Esophagus squamous epithelium (tissue), 5 donors: ENCODE results near the gene STYXL1. TPM values are rescaled to one million over a fixed set of nuclear protein-coding genes. Genes with fewer than 3 reads are reported as not detected.
"Not testable (repeated sequence)": the region's sequence is repeated elsewhere in the genome, so short reads cannot be mapped to it uniquely, and the experiment has no call there.

Source experiments
- DNase-seq: peaks from one replicate; lab custom pipeline; 2025; lab: John Stamatoyannopoulos, UW
- H3K27ac ChIP-seq, 4 donors: fragments of 200-600 bp; sonication (generic); one replicate each; pipeline ENCODE4 v1.5.1; 2016 to 2019; ENCODE audit warnings: mild to moderate bottlenecking in 1 of 4
- H3K27me3 ChIP-seq, 4 donors: fragments of 200-600 bp; sonication (generic); 1 replicate in 3 of 4; 2 replicates in 1 of 4; pipeline versions ENCODE4 v1.5.1 to v1.6.0; 2017 to 2021; ENCODE audit warnings: antibody characterized with exemption in 1 of 4
- H3K36me3 ChIP-seq, 3 donors: fragments of 200-600 bp; sonication (generic); one replicate each; pipeline ENCODE4 v1.5.1; 2016 to 2019
- H3K4me1 ChIP-seq, 3 donors: fragments of 200-600 bp; sonication (generic); one replicate each; pipeline ENCODE4 v1.5.1; 2017 to 2019
- H3K4me3 ChIP-seq, 4 donors: fragments of 200-600 bp; sonication (generic); 1 replicate in 3 of 4; 2 replicates in 1 of 4; pipeline ENCODE4 v1.5.1; 2016 to 2019; ENCODE audit warnings: mild to moderate bottlenecking in 2 of 4, moderate library complexity in 1 of 4
- H3K9me3 ChIP-seq, 3 donors: fragments of 200-600 bp; sonication (generic); one replicate each; pipeline ENCODE4 v1.5.1; 2016 to 2019
- POLR2A ChIP-seq, 4 donors: fragments of 450-650 bp; IDR thresholded peaks; one replicate each; pipeline ENCODE4 v1.6.1; 2017; ENCODE audit warnings: antibody characterized with exemption in 4 of 4, mild to moderate bottlenecking in 4 of 4, moderate library complexity in 3 of 4
- WGBS, 2 donors: methylation state at CpG; one replicate each; pipeline ENCODE4 v1.1.5; 2018; 5-methylcytosine and 5-hydroxymethylcytosine counted together
- intact Hi-C: fragments of 100-400 bp; cut with DNase I; formaldehyde crosslinking; loops from one replicate; pipeline ENCODE4 v1.15.0; 2022
- total RNA-seq, 4 donors: library from RNA; depleted of rRNA; stranded (reverse); fragments of >200 nt; gene quantifications; one replicate each; pipeline ENCODE4 v1.1.0, GENCODE V29; 2016
- TF ChIP-seq, protein P1 (sequence below), 6 experiments: fragments of 450-650 bp in 4 of 6; fragments of 200-600 bp in 2 of 6; sonication (generic) in 2 of 6; IDR thresholded peaks; one replicate each; pipeline ENCODE4 v1.5.1; 2016 to 2019; ENCODE audit warnings: antibody characterized with exemption in 6 of 6, mild to moderate bottlenecking in 4 of 6, moderate library complexity in 4 of 6
- donor health status: DM: yes; HTN: yes; CAD: no.

Gene STYXL1
- total RNA-seq, 4 donors from 2014 or later: 19.3 to 45.7 (median 32.2) TPM

DNA sequence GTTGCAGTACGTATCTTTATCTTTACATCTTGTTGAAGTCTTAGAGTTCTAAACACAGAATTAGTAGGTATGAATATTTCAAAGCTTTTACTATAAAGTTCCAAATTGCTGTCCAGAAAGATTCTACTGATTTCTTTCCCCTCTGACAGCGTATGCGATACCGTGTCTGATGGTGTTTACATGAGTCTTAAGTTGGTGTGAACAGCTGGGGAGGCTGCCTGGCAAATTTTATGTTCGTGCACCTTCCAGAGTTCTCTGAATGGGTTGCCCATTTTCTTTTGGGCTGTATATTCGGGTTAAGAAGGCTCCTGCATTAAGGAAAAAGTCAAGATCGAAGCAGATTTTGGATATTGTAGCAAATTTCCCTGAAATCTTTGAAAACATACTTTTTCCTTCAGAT is 8.4 kb upstream of the STYXL1 start:
- intact Hi-C loops: no loop called here
- Histone ChIP-seq H3K27me3 (no peaks in the 10 kb centered on the region), H3K4me1 (peaks cover 14 to 46% (median 15%) of the 10 kb centered on the region in 3 donors), H3K27ac (no peak overlapping the region), H3K36me3 (peaks cover 36 to 86% (median 47%) of the 10 kb centered on the region in 3 donors), H3K9me3 (no peaks in the 10 kb centered on the region), H3K4me3 (no peak overlapping the region)
- 77 to 81% methylated on average over 7 of the region's 7 CpGs for WGBS, 2 donors
- no peak for TF ChIP-seq POLR2A (IDR thresholded peaks at IDR 0.05)
- TF ChIP-seq, protein P1, sequence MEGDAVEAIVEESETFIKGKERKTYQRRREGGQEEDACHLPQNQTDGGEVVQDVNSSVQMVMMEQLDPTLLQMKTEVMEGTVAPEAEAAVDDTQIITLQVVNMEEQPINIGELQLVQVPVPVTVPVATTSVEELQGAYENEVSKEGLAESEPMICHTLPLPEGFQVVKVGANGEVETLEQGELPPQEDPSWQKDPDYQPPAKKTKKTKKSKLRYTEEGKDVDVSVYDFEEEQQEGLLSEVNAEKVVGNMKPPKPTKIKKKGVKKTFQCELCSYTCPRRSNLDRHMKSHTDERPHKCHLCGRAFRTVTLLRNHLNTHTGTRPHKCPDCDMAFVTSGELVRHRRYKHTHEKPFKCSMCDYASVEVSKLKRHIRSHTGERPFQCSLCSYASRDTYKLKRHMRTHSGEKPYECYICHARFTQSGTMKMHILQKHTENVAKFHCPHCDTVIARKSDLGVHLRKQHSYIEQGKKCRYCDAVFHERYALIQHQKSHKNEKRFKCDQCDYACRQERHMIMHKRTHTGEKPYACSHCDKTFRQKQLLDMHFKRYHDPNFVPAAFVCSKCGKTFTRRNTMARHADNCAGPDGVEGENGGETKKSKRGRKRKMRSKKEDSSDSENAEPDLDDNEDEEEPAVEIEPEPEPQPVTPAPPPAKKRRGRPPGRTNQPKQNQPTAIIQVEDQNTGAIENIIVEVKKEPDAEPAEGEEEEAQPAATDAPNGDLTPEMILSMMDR (IDR thresholded peaks at IDR 0.05): no peak
- DNase-seq: no peak

DNA sequence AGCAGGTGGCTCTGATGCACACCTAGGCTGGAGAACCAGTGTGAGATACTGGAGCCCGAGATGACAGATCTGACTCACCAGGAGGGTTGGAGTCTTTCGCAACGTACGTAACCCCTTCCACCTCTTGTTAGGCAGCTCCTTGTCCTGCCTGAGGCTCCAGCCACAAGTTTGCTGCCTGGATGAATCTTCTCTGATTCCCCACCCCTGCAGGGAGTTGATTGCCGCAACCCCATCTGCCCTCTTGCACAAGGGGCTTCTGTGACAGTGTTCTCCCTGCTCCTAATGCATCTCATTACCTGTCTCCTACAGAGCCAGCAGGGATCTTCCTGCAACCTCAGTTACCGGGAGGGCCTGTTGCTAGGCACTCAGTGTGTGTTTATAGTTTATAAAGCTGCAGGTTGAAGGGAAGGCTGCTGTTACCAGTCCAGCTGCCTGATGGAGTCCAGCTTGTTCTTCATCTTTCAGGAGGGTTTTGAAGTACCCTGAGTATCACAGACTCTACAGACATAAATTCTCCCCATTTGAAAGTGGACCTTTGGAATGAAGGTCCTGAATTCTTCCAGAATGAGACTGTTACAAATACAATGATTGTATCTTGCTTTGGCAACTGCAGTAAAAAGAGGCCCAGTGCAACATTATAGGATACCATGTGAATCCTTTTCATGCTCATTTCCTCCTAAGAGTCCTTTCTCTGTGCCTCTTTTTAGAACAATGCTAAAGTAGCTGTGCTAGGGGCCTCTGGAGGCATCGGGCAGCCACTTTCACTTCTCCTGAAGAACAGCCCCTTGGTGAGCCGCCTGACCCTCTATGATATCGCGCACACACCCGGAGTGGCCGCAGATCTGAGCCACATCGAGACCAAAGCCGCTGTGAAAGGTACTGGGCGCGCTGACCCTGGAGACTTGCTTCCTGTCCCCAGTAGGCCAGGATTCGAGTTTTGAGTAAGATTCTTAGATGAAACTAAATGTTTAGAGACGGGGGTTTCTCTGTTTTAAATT is 6.6 kb upstream of the STYXL1 start:
- intact Hi-C loops: no loop called here
- no peaks in the 10 kb centered on the region for H3K27me3 ChIP-seq
- no peak overlapping the region for H3K4me3 ChIP-seq
- H3K9me3 ChIP-seq: no peaks in the 10 kb centered on the region
- no peak for DNase-seq
- peaks cover 15 to 55% (median 24%) of the 10 kb centered on the region in 3 donors for H3K4me1 ChIP-seq
- peak overlapping the region; percentile 24 to 81 (median 59) for H3K27ac ChIP-seq
- H3K36me3 ChIP-seq: peaks cover 19 to 82% (median 29%) of the 10 kb centered on the region in 3 donors
- TF ChIP-seq, protein P1 (IDR thresholded peaks at IDR 0.05): no peak
- TF ChIP-seq POLR2A (IDR thresholded peaks at IDR 0.05): no peak
- WGBS, 2 donors: 64 to 68% methylated on average over 18 of the region's 18 CpGs

DNA sequence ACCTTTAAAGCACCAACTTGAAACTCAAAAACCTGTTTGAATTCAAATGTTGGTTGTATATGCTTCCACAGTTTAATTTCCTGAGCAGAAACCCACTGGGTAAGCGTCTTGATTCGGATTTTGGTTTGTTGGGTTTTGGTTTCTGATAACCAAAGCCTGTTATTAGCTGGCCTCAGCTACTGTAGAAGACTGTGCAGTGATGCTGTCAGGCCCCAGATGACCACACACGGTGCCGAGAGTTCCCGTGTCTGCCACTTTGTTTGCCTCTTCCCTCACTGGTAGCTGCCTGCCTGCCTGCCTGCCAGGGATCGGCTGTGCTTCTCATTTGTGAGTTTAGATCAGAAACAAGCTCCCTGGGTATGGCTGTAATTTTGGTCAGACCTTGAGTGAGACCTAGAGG is 5.7 kb upstream of the STYXL1 start:
- Histone ChIP-seq H3K27me3 (no peaks in the 10 kb centered on the region), H3K9me3 (no peaks in the 10 kb centered on the region), H3K36me3 (peaks cover 9 to 73% (median 20%) of the 10 kb centered on the region in 3 donors), H3K27ac (peak overlapping the region; percentile 24 to 81 (median 59)), H3K4me3 (no peak overlapping the region), H3K4me1 (peaks cover 15 to 65% (median 30%) of the 10 kb centered on the region in 3 donors)
- no peak for DNase-seq
- intact Hi-C loops: no loop called here
- TF ChIP-seq, protein P1 (IDR thresholded peaks at IDR 0.05): no peak
- TF ChIP-seq POLR2A (IDR thresholded peaks at IDR 0.05): no peak
- 57 to 61% methylated on average over 5 to 6 of the region's 6 CpGs for WGBS, 2 donors

DNA sequence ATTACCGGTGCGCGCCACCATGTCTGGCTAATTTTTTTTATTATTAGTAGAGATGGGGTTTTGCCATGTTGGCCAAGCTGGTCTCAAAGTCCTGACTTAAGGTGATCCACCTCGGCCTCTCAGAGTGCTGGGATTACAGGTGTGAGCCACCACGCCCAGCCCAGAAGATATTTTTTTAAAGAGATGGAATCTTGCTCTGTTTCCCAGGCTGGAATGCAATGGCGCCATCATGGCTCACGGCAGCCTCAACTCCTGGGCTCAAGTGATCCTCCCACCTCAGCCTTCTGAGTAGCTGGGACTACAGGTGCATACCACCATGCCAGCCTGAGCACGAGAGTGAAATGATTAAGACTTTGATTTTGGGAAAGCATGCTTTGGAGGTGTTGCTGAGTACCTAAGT is 4.9 kb upstream of the STYXL1 start:
- Histone ChIP-seq H3K36me3 (peaks cover 2 to 65% (median 12%) of the 10 kb centered on the region in 3 donors), H3K4me1 (peaks cover 15 to 66% (median 30%) of the 10 kb centered on the region in 3 donors), H3K27ac (peak overlapping the region; percentile 24 to 81 (median 59))
- intact Hi-C loops, H3K9me3 ChIP-seq, H3K4me3 ChIP-seq, DNase-seq, H3K27me3 ChIP-seq: not testable (repeated sequence)
- 84 to 86% methylated on average over 8 of the region's 8 CpGs for WGBS, 2 donors

DNA sequence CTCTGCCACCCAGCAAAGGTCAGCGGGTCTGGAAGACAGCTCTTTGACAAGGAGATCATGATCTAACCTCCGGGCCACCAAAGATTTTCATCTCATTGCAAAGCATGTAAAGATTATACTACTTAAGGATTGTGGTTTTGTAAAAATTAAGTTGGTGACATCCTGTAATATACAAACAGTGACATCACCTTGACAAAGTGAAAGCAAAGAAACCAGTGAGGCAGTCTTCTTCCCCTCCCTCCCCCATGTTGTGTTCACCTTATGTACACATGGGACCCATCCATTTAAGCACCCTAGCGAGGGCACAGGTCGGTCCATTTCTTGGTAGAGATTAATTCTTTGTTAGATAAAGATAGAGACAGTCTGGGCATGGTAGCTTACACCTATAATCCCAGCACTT is 4.0 kb upstream of the STYXL1 start:
- Histone ChIP-seq H3K9me3 (no peaks in the 10 kb centered on the region), H3K27ac (peak overlapping the region in 2 of 4 donors; percentile 3 to 81), H3K27me3 (no peaks in the 10 kb centered on the region), H3K4me1 (peaks cover 18 to 70% (median 33%) of the 10 kb centered on the region in 3 donors), H3K4me3 (no peak overlapping the region), H3K36me3 (peaks cover 0 to 56% (median 4%) of the 10 kb centered on the region in 3 donors)
- WGBS, 2 donors: 86 to 89% methylated on average over 4 of the region's 4 CpGs
- TF ChIP-seq, protein P1 (IDR thresholded peaks at IDR 0.05): no peak
- no peak for DNase-seq
- intact Hi-C loops: no loop called here
